Brain pericyte (primary cell): ENCODE measurements around the gene ZNF420.
"Not testable (repeated sequence)": the region's sequence is repeated elsewhere in the genome, so short reads cannot be mapped to it uniquely, and the experiment has no call there.

Experiments used
- DNase-seq: peaks from one replicate; pipeline ENCODE4 v3.0.0-alpha.2; 2012; ENCODE audit warnings: low read depth, low spot score

The ZNF420 gene

DNA sequence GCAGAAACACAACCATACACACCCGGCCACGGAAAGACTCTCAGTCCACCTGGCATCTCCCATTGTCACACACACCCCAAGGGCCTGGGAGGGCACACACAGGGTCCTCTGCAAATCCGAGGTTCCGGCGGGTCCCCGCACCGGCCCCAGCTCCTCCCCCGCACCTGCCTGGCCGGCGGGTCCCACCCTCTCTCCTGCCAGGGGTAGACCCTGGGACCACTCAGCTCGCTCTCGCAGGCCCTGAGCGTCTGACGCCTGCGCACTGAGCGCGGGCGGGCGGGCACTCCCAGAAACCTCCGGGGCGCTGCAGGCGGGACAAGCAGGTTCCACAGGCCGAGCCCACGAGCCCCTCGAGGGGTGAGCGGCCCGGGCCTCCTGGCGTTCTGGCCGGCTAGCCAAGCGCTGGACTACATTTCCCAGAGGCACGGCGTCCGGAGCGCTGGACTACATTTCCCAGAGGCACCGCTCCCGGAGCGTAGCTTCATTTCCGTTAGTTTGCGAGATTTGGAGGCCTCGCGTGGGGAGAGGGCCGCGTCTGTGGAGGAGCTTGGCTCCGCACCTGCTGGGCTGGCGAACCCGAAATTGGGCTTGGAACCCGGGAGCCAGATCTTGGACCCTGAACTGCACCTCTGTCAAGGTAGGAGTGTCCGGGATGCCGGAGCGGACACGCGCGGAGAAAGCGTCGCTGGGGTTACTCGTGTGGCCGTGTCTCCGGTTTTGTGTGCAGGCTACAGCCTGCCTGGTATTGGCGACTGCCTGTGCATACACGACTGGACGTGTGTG is at the start of gene ZNF420:
TSS of gene ZNF420 (plus strand) at position 500 of the 783 bp plus-strand sequence. CDS start 10,686 bp downstream, outside the sequence.
- DNase-seq, result peak; percentile 80

DNA sequence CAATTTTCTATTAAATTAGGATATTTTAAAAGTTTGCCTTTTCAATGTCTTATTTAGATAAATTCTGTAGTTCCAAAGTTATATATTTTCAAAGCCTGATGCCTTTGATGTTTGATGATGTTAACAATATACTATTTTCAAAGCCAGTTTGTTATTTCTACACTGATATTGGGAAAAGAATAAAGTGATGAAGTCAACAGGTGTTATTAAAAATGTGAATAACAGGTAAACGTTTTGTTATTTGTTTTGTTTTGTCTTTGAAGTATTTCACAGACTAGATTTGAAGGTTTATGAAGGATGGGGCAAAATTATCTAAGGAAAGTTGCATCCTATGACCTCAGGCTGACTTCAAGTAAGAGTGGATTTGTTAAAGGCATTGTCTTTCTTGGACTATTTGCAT is 33.1 kb upstream of the ZNF420 start:
- DNase-seq, result no peak

GRCh38 chr19:37055330-37055729 is 22.9 kb upstream of the ZNF420 start:
- DNase-seq, result no peak

DNA sequence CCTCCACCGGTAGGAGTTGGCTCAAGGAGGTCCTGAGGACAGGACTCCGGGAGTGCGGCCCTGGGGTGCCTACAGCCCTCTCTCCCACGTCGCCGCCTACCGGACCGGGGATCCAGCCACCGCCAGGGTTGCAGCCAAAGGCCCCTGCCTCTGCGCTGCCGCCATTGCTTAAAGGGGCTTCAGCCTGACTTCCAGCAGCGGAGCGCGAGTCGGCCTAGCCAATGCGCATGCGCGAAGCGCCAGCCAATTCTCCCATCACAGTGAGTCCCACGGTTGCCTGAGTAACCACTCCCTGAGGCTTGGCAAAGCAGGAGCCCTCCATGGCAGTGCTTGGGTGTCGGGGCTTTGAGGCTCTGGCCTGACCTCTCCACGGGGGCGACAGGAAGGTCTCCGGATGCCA is 21.5 kb upstream of the ZNF420 start:
- DNase-seq, result no peak

DNA sequence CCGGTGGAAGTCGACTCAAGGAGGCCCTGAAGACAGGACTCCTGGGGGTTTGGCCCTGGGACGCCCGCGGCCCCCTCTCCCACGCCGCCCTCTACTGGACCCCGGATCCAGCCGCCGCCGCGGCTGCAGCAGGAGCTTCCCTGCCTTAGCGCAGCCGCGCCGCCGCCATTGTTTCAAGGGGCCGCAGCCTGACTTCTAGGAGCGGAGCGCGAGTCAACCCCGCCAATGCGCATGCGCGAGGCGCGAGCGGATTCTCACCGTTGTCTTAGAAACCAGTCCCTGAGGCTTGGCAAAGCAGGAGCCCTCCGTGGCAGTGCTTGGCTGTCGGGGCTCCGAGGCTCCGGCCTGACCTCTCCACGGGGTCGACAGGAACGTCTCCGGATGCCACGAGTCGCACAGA is 19.1 kb upstream of the ZNF420 start:
- DNase-seq, result no peak

- DNase-seq, result not testable (repeated sequence)
Measured at GRCh38 chr19:37064886-37065285, 13.3 kb upstream of the ZNF420 start.

- no peak for DNase-seq
Measured at GRCh38 chr19:37074111-37074510, 4.1 kb upstream of the ZNF420 start.

DNA sequence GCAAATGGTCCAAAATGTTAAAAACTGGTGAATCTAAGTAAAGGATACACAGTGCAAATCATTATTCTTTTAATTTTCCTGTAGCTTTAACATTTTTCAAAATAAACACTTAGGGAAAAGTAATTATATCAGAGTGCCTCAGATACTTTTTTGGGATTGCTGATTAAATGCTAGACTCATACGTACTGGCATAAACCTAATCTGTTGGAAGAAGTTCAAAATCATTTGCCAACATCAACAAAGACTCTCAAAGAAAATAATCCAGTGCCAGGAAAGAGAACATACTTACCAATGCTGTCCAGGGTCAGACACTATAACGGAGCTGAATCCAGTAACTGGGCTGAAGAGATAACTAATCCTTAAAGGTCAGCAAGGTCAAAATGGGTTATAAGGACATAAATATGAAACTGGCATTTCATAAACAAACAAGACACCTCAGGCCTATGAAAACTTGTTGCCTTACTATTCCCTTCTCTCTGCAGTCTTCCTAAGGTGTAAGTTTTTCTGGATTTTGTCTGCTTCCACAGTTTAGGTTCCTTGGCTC is 3.3 kb upstream of the ZNF420 start:
- DNase-seq, result no peak

DNA sequence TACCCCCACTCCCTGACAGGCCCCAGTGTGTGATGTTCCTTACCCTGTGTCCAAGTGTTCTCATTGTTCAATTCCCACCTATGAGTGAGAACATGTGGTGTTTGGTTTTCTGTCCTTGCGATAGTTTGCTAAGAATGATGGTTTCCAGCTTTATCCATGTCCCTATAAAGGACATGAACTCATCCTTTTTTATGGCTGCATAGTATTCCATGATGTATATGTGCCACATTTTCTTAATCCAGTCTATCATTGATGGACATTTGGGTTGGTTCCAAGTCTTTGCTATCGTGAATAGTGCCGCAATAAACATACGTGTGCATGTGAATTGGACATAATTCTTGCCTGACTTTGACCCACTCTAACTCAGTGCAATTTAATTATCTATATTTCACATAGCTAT is 1.7 kb upstream of the ZNF420 start:
- not testable (repeated sequence) for DNase-seq

GRCh38 chr19:37077501-37077933 is 716 bp upstream of the ZNF420 start:
- DNase-seq, result no peak

- no peak for DNase-seq
Measured at GRCh38 chr19:37078717-37079032, 442 bp downstream of the ZNF420 start.

GRCh38 chr19:37079238-37079637 is 1.0 kb downstream of the ZNF420 start:
- no peak for DNase-seq

- no peak for DNase-seq
Measured at GRCh38 chr19:37082307-37082706, 4.1 kb downstream of the ZNF420 start.

GRCh38 chr19:37087110-37087509 is 8.9 kb downstream of the ZNF420 start:
- DNase-seq, result no peak

DNA sequence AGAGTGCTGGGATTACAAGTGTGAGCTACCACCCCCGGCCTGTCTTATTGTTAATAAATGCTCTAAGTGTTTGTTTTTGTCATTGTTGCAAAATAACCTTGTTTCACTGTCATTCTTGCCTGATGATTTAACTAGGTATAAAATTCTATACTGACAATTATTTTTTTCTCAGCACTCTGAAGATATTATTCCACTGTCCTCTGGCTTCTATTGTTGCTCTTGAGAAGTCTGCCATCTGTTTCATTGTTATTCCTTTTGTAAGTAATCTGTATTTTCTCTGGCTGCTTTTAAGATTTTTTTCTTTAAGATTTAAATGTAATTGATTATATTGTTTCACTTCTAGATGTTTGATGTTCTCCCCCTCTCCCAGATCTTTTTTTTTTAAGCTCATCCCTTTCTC is 17.6 kb downstream of the ZNF420 start:
- DNase-seq, result no peak

- DNase-seq, result no peak
Measured at GRCh38 chr19:37098570-37098969, 20.3 kb downstream of the ZNF420 start.

- DNase-seq, result not testable (repeated sequence)
Measured at GRCh38 chr19:37104135-37104534, 25.9 kb downstream of the ZNF420 start.

DNA sequence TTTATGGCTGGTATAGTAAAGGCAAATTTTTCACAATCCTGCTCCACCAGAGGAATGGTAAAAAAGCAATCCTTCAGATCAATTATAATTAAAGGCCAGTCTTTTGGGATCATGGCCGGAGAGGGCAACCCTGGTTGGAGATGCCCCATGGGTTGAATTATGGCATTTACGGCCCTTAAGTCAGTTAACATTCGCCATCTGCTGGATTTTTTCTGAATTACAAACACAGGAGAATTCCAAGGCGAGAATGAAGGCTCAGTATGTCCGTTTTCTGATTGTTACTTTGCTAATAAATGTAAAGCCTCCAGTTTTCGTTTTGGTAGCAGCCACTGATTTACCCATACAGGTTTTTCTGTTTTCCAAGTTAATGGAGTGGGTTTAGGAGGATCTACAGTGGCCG is 33.5 kb downstream of the ZNF420 start:
- not testable (repeated sequence) for DNase-seq

DNA sequence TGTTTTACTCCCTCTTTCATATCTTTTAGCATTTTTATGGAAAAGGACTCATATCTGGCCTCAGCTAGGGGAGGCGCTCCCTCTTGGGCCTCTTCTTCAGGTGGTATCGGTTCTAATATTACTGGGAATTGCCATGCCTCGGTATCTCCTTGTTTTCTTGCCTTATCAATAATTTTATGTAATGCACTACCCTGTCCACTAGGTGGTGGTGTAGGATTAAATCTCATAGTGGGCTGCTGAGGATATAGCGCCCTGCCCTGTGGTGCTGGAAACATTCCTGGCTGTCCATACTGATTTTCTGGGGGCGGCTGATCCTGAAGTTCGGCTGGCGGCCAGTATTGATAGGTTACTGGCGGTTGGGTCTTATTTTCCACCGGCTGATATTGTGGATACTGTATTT is 35.8 kb downstream of the ZNF420 start:
- no peak for DNase-seq

GRCh38 chr19:37122093-37122492 is 43.9 kb downstream of the ZNF420 start:
- not testable (repeated sequence) for DNase-seq

GRCh38 chr19:37127999-37128820 is 50.0 kb downstream of the ZNF420 start:
- DNase-seq, result no peak

GRCh38 chr19:37128821-37129177 is 50.6 kb downstream of the ZNF420 start:
- DNase-seq, result no peak

DNA sequence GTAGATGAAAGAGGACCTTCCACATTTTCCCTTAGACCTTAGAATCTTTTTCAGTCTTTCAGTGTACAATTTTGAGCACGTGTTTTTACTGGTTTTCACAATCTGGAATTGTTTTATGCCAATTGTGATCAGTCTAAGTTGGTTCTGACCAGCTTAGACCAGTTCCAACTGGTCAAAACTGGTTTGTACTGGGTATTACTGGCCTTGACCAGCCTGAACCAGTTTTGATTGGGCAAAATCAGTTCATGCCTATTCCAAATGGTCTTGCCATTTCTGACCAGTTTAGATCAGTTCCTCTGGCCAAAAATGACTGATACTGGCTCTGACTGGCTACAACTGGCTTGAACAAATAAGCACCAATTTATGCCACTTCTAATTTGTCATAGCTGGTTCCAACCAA is 57.9 kb downstream of the ZNF420 start:
- DNase-seq, result no peak
